ENCODE data around the gene PRDX6.
A peak's percentile ranks its signal among the peaks of the same experiment; 100 is the strongest.

Gene PRDX6

DNA sequence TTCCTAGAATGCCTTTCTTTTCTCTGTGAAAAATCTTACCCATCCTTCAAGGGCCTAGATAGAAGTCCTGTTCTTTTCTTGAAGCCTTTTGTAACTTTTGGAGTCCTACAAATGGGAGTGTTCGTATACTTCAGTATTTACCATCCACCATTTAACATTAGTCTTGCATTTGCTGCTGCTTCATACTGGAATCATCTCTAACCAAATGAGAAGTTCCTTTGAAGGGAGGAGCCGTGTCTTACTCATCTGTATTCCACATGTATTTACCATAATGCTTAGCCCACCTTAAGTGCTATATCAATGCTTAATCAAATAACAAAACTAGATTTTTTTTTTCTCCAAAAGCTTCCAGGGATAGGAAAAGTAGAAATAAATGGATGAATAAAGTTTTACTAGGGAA lies 7.1 kb downstream of the PRDX6 start:
- Histone ChIP-seq H3K79me2 (ENCODE audit: control insufficient read depth, insufficient read depth, low read length) (peaks cover 12% of the 10 kb centered on the region), H3K79me1 (ENCODE audit: low read length) (peaks cover 5% of the 10 kb centered on the region), H3K36me3 (ENCODE audit: control insufficient read depth, insufficient read depth, low read length) (peaks cover 18% of the 10 kb centered on the region), H4K8ac (ENCODE audit: low read depth, low read length) (no peak overlapping the region), H3K9ac (ENCODE audit: low read length) (no peak overlapping the region), H3K4ac (ENCODE audit: low read depth, low read length) (no peak overlapping the region), H2BK5ac (ENCODE audit: low read length) (no peak overlapping the region), H2AK5ac (ENCODE audit: low read length) (no peak overlapping the region), H3K4me1 (ENCODE audit: control insufficient read depth, low read depth, low read length) (no peaks in the 10 kb centered on the region), H3K23ac (ENCODE audit: low read length) (no peak overlapping the region), H2BK120ac (ENCODE audit: low read depth, low read length) (no peak overlapping the region), H3K18ac (ENCODE audit: low read length) (no peak overlapping the region), H3K56ac (ENCODE audit: low read length) (no peak overlapping the region), H4K5ac (ENCODE audit: low read length) (no peak overlapping the region), H2BK15ac (replicated peaks; ENCODE audit: low read depth) (no peak overlapping the region), H3K27me3 (ENCODE audit: insufficient read depth, low read length, poor library complexity) (no peaks in the 10 kb centered on the region), H3K27ac (ENCODE audit: low read depth, low read length) (no peak overlapping the region), H3K4me3 (ENCODE audit: low read length) (no peak overlapping the region), H3K4me2 (ENCODE audit: low read length) (no peak overlapping the region)
- no CpG with 5 or more reads among the region's 2 CpGs for WGBS (ENCODE audit: extremely low coverage, insufficient coverage, low lambda C conversion rate)
- no peak for DNase-seq

DNA sequence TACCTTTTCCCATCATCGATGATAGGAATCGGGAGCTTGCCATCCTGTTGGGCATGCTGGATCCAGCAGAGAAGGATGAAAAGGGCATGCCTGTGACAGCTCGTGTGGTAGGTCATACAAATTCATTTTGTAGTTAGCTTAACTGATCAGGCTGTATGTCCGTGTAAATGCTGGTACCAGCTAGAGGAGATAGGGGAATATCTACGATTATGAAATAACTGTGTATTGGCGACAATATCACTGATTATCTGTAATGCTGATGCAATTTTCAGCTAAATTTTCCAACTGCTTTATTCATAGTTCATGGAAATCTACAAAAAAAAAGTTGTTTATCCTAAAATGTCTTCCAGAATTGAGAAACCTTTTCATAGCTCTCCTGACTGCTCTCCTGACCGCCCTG lies 8.3 kb downstream of the PRDX6 start:
- H4K5ac ChIP-seq (ENCODE audit: low read length): no peak overlapping the region

DNA sequence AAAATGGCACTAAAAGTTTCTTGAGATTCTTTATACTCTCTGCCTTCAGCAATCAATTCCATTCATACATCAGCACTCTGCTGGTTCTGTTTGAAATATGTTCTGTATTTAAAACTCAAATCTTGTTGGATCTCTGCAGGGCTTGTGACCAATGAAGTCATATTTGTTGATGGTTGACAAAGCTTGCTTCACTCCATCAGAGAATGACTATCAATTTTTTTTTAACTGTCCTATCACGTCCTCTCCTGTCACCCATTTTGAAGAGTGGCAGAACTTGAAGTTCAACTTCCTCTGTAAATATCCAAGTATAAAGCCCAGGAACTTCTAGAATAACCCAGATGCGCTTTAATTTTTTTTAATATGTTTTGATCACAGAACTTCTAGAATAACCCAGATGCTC lies 10.9 kb downstream of the PRDX6 start:
- Histone ChIP-seq H3K79me2 (ENCODE audit: control insufficient read depth, insufficient read depth, low read length) (no peaks in the 10 kb centered on the region), H3K4ac (ENCODE audit: low read depth, low read length) (no peak overlapping the region), H3K23ac (ENCODE audit: low read length) (no peak overlapping the region), H3K79me1 (ENCODE audit: low read length) (no peaks in the 10 kb centered on the region), H2BK5ac (ENCODE audit: low read length) (no peak overlapping the region), H3K27ac (ENCODE audit: low read depth, low read length) (no peak overlapping the region), H3K4me2 (ENCODE audit: low read length) (no peak overlapping the region), H3K56ac (ENCODE audit: low read length) (no peak overlapping the region), H3K9ac (ENCODE audit: low read length) (no peak overlapping the region), H2BK15ac (replicated peaks; ENCODE audit: low read depth) (no peak overlapping the region), H2AK5ac (ENCODE audit: low read length) (no peak overlapping the region), H3K4me3 (ENCODE audit: low read length) (no peak overlapping the region), H3K36me3 (ENCODE audit: control insufficient read depth, insufficient read depth, low read length) (peaks cover 10% of the 10 kb centered on the region), H4K8ac (ENCODE audit: low read depth, low read length) (no peak overlapping the region), H3K18ac (ENCODE audit: low read length) (no peak overlapping the region), H4K5ac (ENCODE audit: low read length) (no peak overlapping the region), H2BK120ac (ENCODE audit: low read depth, low read length) (no peak overlapping the region), H3K4me1 (ENCODE audit: control insufficient read depth, low read depth, low read length) (no peaks in the 10 kb centered on the region), H3K27me3 (ENCODE audit: insufficient read depth, low read length, poor library complexity) (no peaks in the 10 kb centered on the region)
- WGBS (ENCODE audit: extremely low coverage, insufficient coverage, low lambda C conversion rate): no CpG with 5 or more reads among the region's 2 CpGs
- no peak for DNase-seq

More for the DNA sequence above, 8.3 kb downstream of the PRDX6 start:
- H3K27me3 ChIP-seq (ENCODE audit: insufficient read depth, low read length, poor library complexity): no peaks in the 10 kb centered on the region
- H3K79me1 ChIP-seq (ENCODE audit: low read length): peaks cover 2% of the 10 kb centered on the region
- H3K4me3 ChIP-seq (ENCODE audit: low read length): no peak overlapping the region
- no peak overlapping the region for H3K9ac ChIP-seq (ENCODE audit: low read length)
- no peak for DNase-seq
- no peak overlapping the region for H3K18ac ChIP-seq (ENCODE audit: low read length)
- H3K23ac ChIP-seq (ENCODE audit: low read length): no peak overlapping the region
- H4K8ac ChIP-seq (ENCODE audit: low read depth, low read length): no peak overlapping the region
- no peaks in the 10 kb centered on the region for H3K4me1 ChIP-seq (ENCODE audit: control insufficient read depth, low read depth, low read length)
- no peak overlapping the region for H3K56ac ChIP-seq (ENCODE audit: low read length)
- no peak overlapping the region for H3K4ac ChIP-seq (ENCODE audit: low read depth, low read length)
- H3K4me2 ChIP-seq (ENCODE audit: low read length): no peak overlapping the region
- no peak overlapping the region for H2AK5ac ChIP-seq (ENCODE audit: low read length)
- H3K27ac ChIP-seq (ENCODE audit: low read depth, low read length): no peak overlapping the region
- no peak overlapping the region for H2BK5ac ChIP-seq (ENCODE audit: low read length)
- no peak overlapping the region for H2BK120ac ChIP-seq (ENCODE audit: low read depth, low read length)
- WGBS (ENCODE audit: extremely low coverage, insufficient coverage, low lambda C conversion rate): no CpG with 5 or more reads among the region's 7 CpGs
- H2BK15ac ChIP-seq (replicated peaks; ENCODE audit: low read depth): no peak overlapping the region
- peaks cover 18% of the 10 kb centered on the region for H3K36me3 ChIP-seq (ENCODE audit: control insufficient read depth, insufficient read depth, low read length)
- H3K79me2 ChIP-seq (ENCODE audit: control insufficient read depth, insufficient read depth, low read length): peaks cover 2% of the 10 kb centered on the region

DNA sequence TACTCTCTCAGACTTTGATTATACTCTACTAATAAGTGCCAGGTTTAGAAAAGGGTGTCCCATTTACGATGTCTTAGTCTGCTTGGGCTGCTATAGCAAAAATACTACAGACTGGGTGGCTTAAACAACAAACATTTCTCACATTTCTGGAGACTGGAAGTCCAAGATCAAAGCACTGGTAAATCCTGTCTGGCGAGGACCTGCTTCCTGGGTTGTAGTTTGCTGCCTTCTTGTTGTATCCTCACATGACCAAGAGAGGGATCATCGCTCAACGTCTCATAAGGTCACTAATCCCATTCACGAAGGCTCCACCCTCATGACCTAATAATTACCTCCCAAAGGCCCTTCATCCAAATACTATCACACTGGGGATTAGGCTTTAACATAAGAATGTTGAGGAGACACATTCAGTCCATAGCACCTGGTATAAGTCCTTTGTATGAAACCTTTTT lies 12.0 kb downstream of the PRDX6 start:
- no peak overlapping the region for H3K4me3 ChIP-seq (ENCODE audit: low read length)
- H3K79me1 ChIP-seq (ENCODE audit: low read length): no peaks in the 10 kb centered on the region
- no peak overlapping the region for H4K8ac ChIP-seq (ENCODE audit: low read depth, low read length)
- no peak overlapping the region for H3K9ac ChIP-seq (ENCODE audit: low read length)
- H2BK5ac ChIP-seq (ENCODE audit: low read length): no peak overlapping the region
- H3K4me2 ChIP-seq (ENCODE audit: low read length): no peak overlapping the region
- no peak overlapping the region for H3K18ac ChIP-seq (ENCODE audit: low read length)
- H4K5ac ChIP-seq (ENCODE audit: low read length): no peak overlapping the region
- H2BK15ac ChIP-seq (replicated peaks; ENCODE audit: low read depth): no peak overlapping the region
- H3K79me2 ChIP-seq (ENCODE audit: control insufficient read depth, insufficient read depth, low read length): no peaks in the 10 kb centered on the region
- no peak overlapping the region for H2BK120ac ChIP-seq (ENCODE audit: low read depth, low read length)
- peak; percentile 85 for DNase-seq
- H3K4ac ChIP-seq (ENCODE audit: low read depth, low read length): no peak overlapping the region
- no peak overlapping the region for H3K27ac ChIP-seq (ENCODE audit: low read depth, low read length)
- no CpG with 5 or more reads among the region's 5 CpGs for WGBS (ENCODE audit: extremely low coverage, insufficient coverage, low lambda C conversion rate)
- no peaks in the 10 kb centered on the region for H3K27me3 ChIP-seq (ENCODE audit: insufficient read depth, low read length, poor library complexity)
- H3K56ac ChIP-seq (ENCODE audit: low read length): no peak overlapping the region
- no peak overlapping the region for H3K23ac ChIP-seq (ENCODE audit: low read length)
- H3K4me1 ChIP-seq (ENCODE audit: control insufficient read depth, low read depth, low read length): no peaks in the 10 kb centered on the region
- H2AK5ac ChIP-seq (ENCODE audit: low read length): no peak overlapping the region
- H3K36me3 ChIP-seq (ENCODE audit: control insufficient read depth, insufficient read depth, low read length): peaks cover 9% of the 10 kb centered on the region

DNA sequence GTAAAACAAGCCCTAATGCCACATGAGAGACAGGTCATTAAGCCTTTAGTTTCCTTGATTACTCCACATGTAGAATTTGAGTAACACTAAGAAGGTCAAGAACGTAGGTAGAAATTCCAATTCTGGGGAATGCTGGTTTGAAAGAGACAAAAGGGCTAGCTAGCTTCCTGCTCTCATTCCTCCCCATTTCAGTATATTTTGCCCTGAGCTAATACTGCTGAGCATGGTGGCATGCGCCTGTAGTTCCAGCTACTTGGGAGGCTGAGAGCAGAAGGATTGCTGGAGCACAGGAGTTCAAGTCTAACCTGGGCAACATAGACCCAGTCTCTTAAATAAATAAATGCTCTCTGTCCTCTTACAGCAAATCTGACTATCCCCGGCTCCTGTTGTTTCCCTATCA lies 12.8 kb downstream of the PRDX6 start:
- Histone ChIP-seq H4K5ac (ENCODE audit: low read length) (no peak overlapping the region), H3K4ac (ENCODE audit: low read depth, low read length) (no peak overlapping the region), H3K79me1 (ENCODE audit: low read length) (no peaks in the 10 kb centered on the region), H2BK5ac (ENCODE audit: low read length) (no peak overlapping the region), H3K18ac (ENCODE audit: low read length) (no peak overlapping the region), H3K4me1 (ENCODE audit: control insufficient read depth, low read depth, low read length) (no peaks in the 10 kb centered on the region), H2BK15ac (replicated peaks; ENCODE audit: low read depth) (no peak overlapping the region), H3K9ac (ENCODE audit: low read length) (no peak overlapping the region), H3K56ac (ENCODE audit: low read length) (no peak overlapping the region), H4K8ac (ENCODE audit: low read depth, low read length) (no peak overlapping the region), H3K27ac (ENCODE audit: low read depth, low read length) (no peak overlapping the region), H3K27me3 (ENCODE audit: insufficient read depth, low read length, poor library complexity) (no peaks in the 10 kb centered on the region), H2AK5ac (ENCODE audit: low read length) (no peak overlapping the region), H3K23ac (ENCODE audit: low read length) (no peak overlapping the region), H3K4me2 (ENCODE audit: low read length) (no peak overlapping the region), H3K79me2 (ENCODE audit: control insufficient read depth, insufficient read depth, low read length) (no peaks in the 10 kb centered on the region), H2BK120ac (ENCODE audit: low read depth, low read length) (no peak overlapping the region), H3K36me3 (ENCODE audit: control insufficient read depth, insufficient read depth, low read length) (peaks cover 8% of the 10 kb centered on the region), H3K4me3 (ENCODE audit: low read length) (no peak overlapping the region)
- no CpG with 5 or more reads among the region's 3 CpGs for WGBS (ENCODE audit: extremely low coverage, insufficient coverage, low lambda C conversion rate)
- no peak for DNase-seq

DNA sequence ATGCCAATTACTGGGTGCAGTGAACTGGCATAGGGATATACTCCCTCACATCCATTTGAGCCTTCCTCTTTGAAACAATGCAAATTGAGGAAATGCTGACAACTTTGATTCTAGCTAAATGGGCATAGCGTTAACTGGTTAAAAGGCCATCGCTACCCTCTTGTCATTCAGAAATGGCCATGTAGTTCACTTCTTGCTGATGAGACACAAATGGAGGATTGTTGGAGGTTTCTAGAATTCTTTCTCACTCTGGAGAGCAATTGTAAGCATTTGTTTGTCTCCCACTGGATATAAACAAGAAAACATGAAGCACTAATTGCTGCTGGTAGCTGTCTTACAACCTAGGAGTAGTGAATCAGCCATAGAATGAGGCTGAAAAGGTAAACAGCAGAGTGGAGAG lies 14.4 kb downstream of the PRDX6 start:
- H3K36me3 ChIP-seq (ENCODE audit: control insufficient read depth, insufficient read depth, low read length): peaks cover 2% of the 10 kb centered on the region
- H3K4me1 ChIP-seq (ENCODE audit: control insufficient read depth, low read depth, low read length): no peaks in the 10 kb centered on the region
- no peak overlapping the region for H2BK120ac ChIP-seq (ENCODE audit: low read depth, low read length)
- no peak overlapping the region for H3K23ac ChIP-seq (ENCODE audit: low read length)
- no peak for DNase-seq
- H3K27ac ChIP-seq (ENCODE audit: low read depth, low read length): no peak overlapping the region
- no peak overlapping the region for H3K4me2 ChIP-seq (ENCODE audit: low read length)
- no peak overlapping the region for H3K4ac ChIP-seq (ENCODE audit: low read depth, low read length)
- H3K9ac ChIP-seq (ENCODE audit: low read length): no peak overlapping the region
- no peaks in the 10 kb centered on the region for H3K79me1 ChIP-seq (ENCODE audit: low read length)
- no CpG with 5 or more reads among the region's 2 CpGs for WGBS (ENCODE audit: extremely low coverage, insufficient coverage, low lambda C conversion rate)
- H3K56ac ChIP-seq (ENCODE audit: low read length): no peak overlapping the region
- no peaks in the 10 kb centered on the region for H3K27me3 ChIP-seq (ENCODE audit: insufficient read depth, low read length, poor library complexity)
- no peaks in the 10 kb centered on the region for H3K79me2 ChIP-seq (ENCODE audit: control insufficient read depth, insufficient read depth, low read length)
- no peak overlapping the region for H2AK5ac ChIP-seq (ENCODE audit: low read length)
- H3K4me3 ChIP-seq (ENCODE audit: low read length): no peak overlapping the region
- H3K18ac ChIP-seq (ENCODE audit: low read length): no peak overlapping the region
- no peak overlapping the region for H4K8ac ChIP-seq (ENCODE audit: low read depth, low read length)
- no peak overlapping the region for H2BK15ac ChIP-seq (replicated peaks; ENCODE audit: low read depth)
- no peak overlapping the region for H4K5ac ChIP-seq (ENCODE audit: low read length)
- H2BK5ac ChIP-seq (ENCODE audit: low read length): no peak overlapping the region

Data from mesendoderm (in vitro differentiated cells).